HG03575 (cell line): Measurements from ENCODE around the gene PLOD2.
"Not testable (repeated sequence)": the region's sequence is repeated elsewhere in the genome, so short reads cannot be mapped to it uniquely, and the experiment has no call there.

Experiments used
- ATAC-seq: cut with Tn5 transposase; IDR thresholded peaks from one replicate; pipeline ENCODE4 v1.9.1; 2021; ENCODE audit not compliant: unreplicated experiment, insufficient number of reproducible peaks, low FRiP score; ENCODE audit errors: extremely low read depth

Gene PLOD2

DNA sequence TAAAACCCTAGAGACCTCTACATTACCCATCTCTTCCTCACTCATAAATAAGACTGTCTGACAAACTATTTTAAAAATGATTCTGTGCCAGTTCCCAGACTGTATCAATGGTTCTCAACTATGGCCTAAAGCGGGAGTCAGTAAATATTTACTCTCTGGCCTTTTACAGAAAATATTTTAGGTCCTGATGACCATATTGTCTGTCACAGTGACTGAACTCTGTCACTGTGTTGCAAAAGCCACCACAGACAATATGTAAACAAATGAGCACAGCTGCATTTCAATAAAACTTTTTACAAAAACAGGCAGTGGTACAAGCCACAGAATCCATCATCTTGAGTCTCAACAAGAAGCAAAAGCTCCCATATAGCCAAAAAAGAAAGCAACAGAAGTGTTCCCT is 45.4 kb downstream of the PLOD2 start:
- ATAC-seq, result no peak

GRCh38 chr3:146113804-146114203 is 47.2 kb downstream of the PLOD2 start:
- not testable (repeated sequence) for ATAC-seq

- no peak for ATAC-seq
Measured at GRCh38 chr3:146111337-146111736, 49.6 kb downstream of the PLOD2 start.

- no peak for ATAC-seq
Measured at GRCh38 chr3:146110161-146110560, 50.8 kb downstream of the PLOD2 start.

DNA sequence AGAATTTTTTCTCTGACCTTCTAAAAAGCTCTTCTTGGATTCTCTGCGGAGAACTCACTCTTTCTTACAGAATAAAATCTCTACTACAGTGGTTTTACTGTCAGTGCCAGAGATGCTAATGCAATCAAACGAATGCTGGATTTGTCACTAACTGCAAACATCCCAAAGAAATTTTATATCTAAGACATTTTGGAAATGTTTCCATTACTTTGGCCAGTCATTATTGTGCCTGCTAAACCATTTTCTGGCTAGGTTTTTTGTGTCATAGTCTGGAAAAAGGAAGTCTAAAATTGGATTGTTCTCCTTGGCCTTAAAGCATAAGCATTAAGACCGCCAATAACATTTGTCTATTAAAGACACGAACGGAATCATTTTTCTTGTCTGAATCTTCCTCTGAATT is 54.0 kb downstream of the PLOD2 start:
- ATAC-seq, result no peak

- ATAC-seq, result no peak
Measured at GRCh38 chr3:146104068-146104467, 56.9 kb downstream of the PLOD2 start.

DNA sequence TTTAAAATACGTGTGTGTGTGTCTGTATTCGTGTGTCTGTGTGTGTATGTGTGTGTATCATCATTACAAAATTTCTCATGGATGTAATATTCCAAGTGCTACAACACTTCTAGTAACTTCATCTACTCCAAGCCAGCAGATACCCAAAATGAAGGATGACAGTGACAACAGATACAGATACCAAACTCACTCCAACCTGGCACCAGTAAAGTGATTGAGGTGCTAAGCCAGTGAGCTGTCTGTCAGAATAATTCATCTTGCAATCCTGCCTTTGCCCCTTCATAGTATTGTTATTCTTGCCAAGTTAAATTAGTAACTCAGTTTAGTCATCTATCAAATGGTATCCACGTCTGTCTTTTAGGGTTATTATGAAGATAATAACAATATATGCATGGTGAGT is 58.1 kb downstream of the PLOD2 start:
- no peak for ATAC-seq

DNA sequence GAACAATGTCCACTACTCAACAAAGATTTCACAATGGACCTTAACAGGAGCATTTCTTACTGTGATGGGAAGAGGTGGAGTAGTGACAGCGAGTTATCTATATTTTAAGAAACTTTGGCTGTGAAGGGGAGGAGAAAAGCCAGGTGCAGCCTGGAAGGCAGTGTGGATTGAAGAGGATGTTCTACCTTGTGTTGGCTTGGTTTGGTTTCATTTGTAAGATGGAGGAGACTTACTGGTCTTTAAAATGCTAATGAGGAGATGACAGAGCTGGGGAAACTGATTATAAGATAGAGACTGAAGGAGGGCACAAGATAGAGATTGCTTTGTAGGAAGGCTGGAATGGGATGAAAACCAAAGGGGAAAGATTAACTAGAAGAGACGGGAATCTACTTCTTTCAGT is 59.4 kb downstream of the PLOD2 start:
- no peak for ATAC-seq

GRCh38 chr3:146100825-146101444 is 60.0 kb downstream of the PLOD2 start:
- ATAC-seq, result no peak

- ATAC-seq, result no peak
Measured at GRCh38 chr3:146100180-146100579, 60.8 kb downstream of the PLOD2 start.

GRCh38 chr3:146099316-146099715 is 61.7 kb downstream of the PLOD2 start:
- no peak for ATAC-seq

- no peak for ATAC-seq
Measured at GRCh38 chr3:146093896-146094295, 67.1 kb downstream of the PLOD2 start.

GRCh38 chr3:146092230-146092629 is 68.8 kb downstream of the PLOD2 start:
- no peak for ATAC-seq

DNA sequence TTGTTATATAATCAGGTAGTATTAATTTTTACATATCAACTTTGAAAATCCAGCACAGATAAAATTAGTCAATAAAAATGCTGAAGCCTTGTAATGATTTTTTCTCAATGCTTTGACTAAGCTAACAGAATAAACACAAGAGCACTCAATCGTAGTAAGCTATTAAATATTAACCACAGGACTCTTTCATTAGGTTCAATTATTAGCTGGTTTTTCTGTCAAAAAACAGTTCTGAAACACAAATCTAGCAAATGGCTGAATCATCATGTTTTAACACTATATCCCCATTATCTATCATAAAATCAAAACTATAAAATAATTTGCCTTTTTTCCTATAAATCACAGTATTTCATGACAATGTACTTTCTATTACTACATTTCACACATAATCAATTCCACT is 69.6 kb downstream of the PLOD2 start:
- no peak for ATAC-seq

GRCh38 chr3:146090521-146090920 is 70.5 kb downstream of the PLOD2 start:
- no peak for ATAC-seq

DNA sequence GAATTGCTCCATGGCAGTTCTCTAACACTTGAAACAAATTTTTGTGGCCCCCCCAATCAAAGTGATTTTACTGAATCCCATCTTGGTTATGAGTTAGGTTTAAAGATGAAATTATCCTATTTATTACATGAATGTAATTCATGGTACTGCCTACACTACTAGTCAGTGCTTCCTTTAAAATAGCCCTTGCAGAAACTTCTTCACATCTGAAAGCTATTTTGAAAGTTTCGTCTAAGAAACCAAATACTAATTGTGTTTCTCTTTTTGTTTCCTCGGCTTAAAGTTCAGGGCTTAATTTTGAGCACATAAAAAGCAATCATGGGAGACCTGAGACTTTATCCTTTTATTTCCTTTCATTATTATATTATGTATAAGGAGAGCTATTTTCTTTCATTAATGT is 72.1 kb downstream of the PLOD2 start:
- ATAC-seq, result no peak

- no peak for ATAC-seq
Measured at GRCh38 chr3:146087116-146087515, 73.9 kb downstream of the PLOD2 start.

GRCh38 chr3:146086211-146086610 is 74.8 kb downstream of the PLOD2 start:
- ATAC-seq, result no peak

- no peak for ATAC-seq
Measured at GRCh38 chr3:146085678-146086077, 75.3 kb downstream of the PLOD2 start.

DNA sequence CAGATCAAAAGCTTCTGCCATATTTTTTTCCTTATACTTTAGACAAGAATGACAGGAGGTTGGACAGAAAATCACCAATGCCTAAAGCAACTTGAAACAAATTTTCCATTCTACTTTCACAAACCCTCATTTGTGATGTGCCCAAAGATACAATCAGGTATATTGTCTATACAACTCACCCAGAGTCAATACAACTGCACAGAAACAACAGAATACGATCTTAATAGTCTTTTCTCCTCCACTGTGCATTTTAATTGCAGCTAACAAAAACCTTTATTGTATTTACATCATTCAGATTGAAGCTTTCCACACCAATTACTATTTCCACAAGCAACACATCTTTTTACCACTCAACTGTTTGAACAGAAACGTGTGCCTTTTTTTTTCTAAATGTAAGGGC is 80.4 kb downstream of the PLOD2 start:
- ATAC-seq, result no peak

GRCh38 chr3:146078031-146078430 is 83.0 kb downstream of the PLOD2 start:
- no peak for ATAC-seq
